Subcutaneous adipose tissue (tissue), 4 donors: ENCODE results near the gene HSD17B3. TPM values are rescaled to one million over a fixed set of nuclear protein-coding genes. Genes with fewer than 3 reads are reported as not detected.

Source experiments
- CTCF ChIP-seq: fragments of 450-650 bp; IDR thresholded peaks from one replicate; pipeline ENCODE4 v1.5.1; 2016; ENCODE audit warnings: low read depth, mild to moderate bottlenecking, control low read depth, antibody characterized with exemption, moderate library complexity
- total RNA-seq, 4 donors: library from RNA; depleted of rRNA; stranded (reverse); fragments of >200 nt; gene quantifications; one replicate each; pipeline ENCODE4 v1.1.0, GENCODE V29; 2016

Gene HSD17B3
- total RNA-seq, 4 donors from 2014 or later, result 2.6 TPM; not detected in 3

GRCh38 chr9:96245399-96245798 is 56.6 kb downstream of the HSD17B3 start:
- TF ChIP-seq CTCF, result no peak

- TF ChIP-seq CTCF, result no peak
These were observed 58.2 kb downstream of the HSD17B3 start for GRCh38 chr9:96243778-96244177.

- no peak for TF ChIP-seq CTCF
These were observed 59.2 kb downstream of the HSD17B3 start for GRCh38 chr9:96242811-96243210.

- TF ChIP-seq CTCF, result no peak
These were observed 60.6 kb downstream of the HSD17B3 start for GRCh38 chr9:96241391-96241809.

GRCh38 chr9:96236854-96237550 is 65.0 kb downstream of the HSD17B3 start:
- no peak for TF ChIP-seq CTCF

- TF ChIP-seq CTCF, result no peak
These were observed 69.3 kb downstream of the HSD17B3 start for GRCh38 chr9:96232539-96233241.

- no peak for TF ChIP-seq CTCF
These were observed 69.8 kb downstream of the HSD17B3 start for GRCh38 chr9:96232164-96232538.
